Liver (tissue), 3 donors: ENCODE results near the gene CDC42.
"Not testable (repeated sequence)": the region's sequence is repeated elsewhere in the genome, so short reads cannot be mapped to it uniquely, and the experiment has no call there.

Experiments used
- GABPA ChIP-seq, 2 donors: IDR thresholded peaks in 1 of 2; conservative IDR thresholded peaks in 1 of 2; 2 replicates each; pipeline ENCODE4 v1.6.1; 2016; ENCODE audit warnings: antibody characterized with exemption in 2 of 2, mild to moderate bottlenecking in 1 of 2, moderate library complexity in 1 of 2
- HNF4G ChIP-seq: IDR thresholded peaks from 2 replicates; pipeline ENCODE4 v1.6.1; 2016; ENCODE audit warnings: antibody characterized with exemption
- JUND ChIP-seq, 2 donors: IDR thresholded peaks; 2 replicates each; pipeline ENCODE4 v1.6.1; 2016; ENCODE audit warnings: antibody characterized with exemption in 2 of 2
- RAD21 ChIP-seq, 2 donors: IDR thresholded peaks; 2 replicates each; pipeline ENCODE4 v1.6.1; 2016; ENCODE audit warnings: antibody characterized with exemption in 2 of 2, mild to moderate bottlenecking in 2 of 2
- RXRA ChIP-seq, 2 donors: IDR thresholded peaks; 2 replicates each; pipeline ENCODE4 v1.6.1; 2017 to 2018; ENCODE audit warnings: antibody characterized with exemption in 2 of 2, mild to moderate bottlenecking in 1 of 2
- SP1 ChIP-seq: IDR thresholded peaks from 2 replicates; pipeline ENCODE4 v1.6.1; 2018; ENCODE audit warnings: antibody characterized with exemption, mild to moderate bottlenecking
- TAF1 ChIP-seq: conservative IDR thresholded peaks from 2 replicates; pipeline ENCODE4 v1.6.1; 2016; ENCODE audit warnings: antibody characterized with exemption, mild to moderate bottlenecking
- YY1 ChIP-seq: IDR thresholded peaks from 2 replicates; pipeline ENCODE4 v1.6.1; 2016; ENCODE audit warnings: antibody characterized with exemption, mild to moderate bottlenecking
- TF ChIP-seq, protein P1 (sequence below): IDR thresholded peaks from 2 replicates; pipeline ENCODE4 v1.6.1; 2016; ENCODE audit warnings: antibody characterized with exemption, mild to moderate bottlenecking
- TF ChIP-seq, protein P2 (sequence below): fragments of 150-350 bp; IDR thresholded peaks from 2 replicates; pipeline ENCODE4 v1.5.1; 2017; ENCODE audit warnings: improper control_type of control experiment, low read depth, low read length; ENCODE audit not compliant: missing input control
- TF ChIP-seq, protein P3 (sequence below): IDR thresholded peaks from 2 replicates; pipeline ENCODE4 v1.6.1; 2016; ENCODE audit warnings: antibody characterized with exemption
- TF ChIP-seq, protein P4 (sequence below): IDR thresholded peaks from 2 replicates; pipeline ENCODE4 v1.6.1; 2016; ENCODE audit warnings: antibody characterized with exemption
- TF ChIP-seq, protein P5 (sequence below): IDR thresholded peaks from 2 replicates; pipeline ENCODE4 v1.6.1; 2016; ENCODE audit warnings: antibody characterized with exemption
- donor health status: healthy.
- donor health status: healthy.

DNA sequence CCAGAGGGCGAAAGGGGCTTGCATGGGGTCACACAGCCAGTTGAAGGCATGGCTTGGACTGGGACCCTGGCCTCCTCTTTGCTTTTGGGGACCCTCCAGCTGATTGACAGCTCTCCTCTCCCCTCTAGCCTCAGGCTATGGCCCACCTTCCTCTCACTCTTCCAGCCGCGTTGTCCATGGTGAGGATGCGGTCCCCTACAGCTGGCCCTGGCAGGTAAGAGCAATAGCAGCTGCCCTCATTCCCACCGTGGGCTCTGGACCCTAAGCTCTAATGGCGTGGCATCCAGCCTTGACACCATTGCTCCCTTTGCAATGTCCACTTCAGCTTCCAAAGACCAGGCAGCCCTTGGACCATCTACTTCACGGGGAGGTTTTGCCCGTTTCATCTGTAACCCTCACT lies 49.6 kb upstream of the CDC42 start:
- TF ChIP-seq, protein P1, sequence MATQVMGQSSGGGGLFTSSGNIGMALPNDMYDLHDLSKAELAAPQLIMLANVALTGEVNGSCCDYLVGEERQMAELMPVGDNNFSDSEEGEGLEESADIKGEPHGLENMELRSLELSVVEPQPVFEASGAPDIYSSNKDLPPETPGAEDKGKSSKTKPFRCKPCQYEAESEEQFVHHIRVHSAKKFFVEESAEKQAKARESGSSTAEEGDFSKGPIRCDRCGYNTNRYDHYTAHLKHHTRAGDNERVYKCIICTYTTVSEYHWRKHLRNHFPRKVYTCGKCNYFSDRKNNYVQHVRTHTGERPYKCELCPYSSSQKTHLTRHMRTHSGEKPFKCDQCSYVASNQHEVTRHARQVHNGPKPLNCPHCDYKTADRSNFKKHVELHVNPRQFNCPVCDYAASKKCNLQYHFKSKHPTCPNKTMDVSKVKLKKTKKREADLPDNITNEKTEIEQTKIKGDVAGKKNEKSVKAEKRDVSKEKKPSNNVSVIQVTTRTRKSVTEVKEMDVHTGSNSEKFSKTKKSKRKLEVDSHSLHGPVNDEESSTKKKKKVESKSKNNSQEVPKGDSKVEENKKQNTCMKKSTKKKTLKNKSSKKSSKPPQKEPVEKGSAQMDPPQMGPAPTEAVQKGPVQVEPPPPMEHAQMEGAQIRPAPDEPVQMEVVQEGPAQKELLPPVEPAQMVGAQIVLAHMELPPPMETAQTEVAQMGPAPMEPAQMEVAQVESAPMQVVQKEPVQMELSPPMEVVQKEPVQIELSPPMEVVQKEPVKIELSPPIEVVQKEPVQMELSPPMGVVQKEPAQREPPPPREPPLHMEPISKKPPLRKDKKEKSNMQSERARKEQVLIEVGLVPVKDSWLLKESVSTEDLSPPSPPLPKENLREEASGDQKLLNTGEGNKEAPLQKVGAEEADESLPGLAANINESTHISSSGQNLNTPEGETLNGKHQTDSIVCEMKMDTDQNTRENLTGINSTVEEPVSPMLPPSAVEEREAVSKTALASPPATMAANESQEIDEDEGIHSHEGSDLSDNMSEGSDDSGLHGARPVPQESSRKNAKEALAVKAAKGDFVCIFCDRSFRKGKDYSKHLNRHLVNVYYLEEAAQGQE = not testable (repeated sequence)
- TF ChIP-seq, protein P2, sequence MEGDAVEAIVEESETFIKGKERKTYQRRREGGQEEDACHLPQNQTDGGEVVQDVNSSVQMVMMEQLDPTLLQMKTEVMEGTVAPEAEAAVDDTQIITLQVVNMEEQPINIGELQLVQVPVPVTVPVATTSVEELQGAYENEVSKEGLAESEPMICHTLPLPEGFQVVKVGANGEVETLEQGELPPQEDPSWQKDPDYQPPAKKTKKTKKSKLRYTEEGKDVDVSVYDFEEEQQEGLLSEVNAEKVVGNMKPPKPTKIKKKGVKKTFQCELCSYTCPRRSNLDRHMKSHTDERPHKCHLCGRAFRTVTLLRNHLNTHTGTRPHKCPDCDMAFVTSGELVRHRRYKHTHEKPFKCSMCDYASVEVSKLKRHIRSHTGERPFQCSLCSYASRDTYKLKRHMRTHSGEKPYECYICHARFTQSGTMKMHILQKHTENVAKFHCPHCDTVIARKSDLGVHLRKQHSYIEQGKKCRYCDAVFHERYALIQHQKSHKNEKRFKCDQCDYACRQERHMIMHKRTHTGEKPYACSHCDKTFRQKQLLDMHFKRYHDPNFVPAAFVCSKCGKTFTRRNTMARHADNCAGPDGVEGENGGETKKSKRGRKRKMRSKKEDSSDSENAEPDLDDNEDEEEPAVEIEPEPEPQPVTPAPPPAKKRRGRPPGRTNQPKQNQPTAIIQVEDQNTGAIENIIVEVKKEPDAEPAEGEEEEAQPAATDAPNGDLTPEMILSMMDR = not testable (repeated sequence)
- TF ChIP-seq, protein P3, sequence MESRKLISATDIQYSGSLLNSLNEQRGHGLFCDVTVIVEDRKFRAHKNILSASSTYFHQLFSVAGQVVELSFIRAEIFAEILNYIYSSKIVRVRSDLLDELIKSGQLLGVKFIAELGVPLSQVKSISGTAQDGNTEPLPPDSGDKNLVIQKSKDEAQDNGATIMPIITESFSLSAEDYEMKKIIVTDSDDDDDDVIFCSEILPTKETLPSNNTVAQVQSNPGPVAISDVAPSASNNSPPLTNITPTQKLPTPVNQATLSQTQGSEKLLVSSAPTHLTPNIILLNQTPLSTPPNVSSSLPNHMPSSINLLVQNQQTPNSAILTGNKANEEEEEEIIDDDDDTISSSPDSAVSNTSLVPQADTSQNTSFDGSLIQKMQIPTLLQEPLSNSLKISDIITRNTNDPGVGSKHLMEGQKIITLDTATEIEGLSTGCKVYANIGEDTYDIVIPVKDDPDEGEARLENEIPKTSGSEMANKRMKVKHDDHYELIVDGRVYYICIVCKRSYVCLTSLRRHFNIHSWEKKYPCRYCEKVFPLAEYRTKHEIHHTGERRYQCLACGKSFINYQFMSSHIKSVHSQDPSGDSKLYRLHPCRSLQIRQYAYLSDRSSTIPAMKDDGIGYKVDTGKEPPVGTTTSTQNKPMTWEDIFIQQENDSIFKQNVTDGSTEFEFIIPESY = not testable (repeated sequence)
- not testable (repeated sequence) for TF ChIP-seq HNF4G; YY1; GABPA (IDR thresholded peaks at IDR 0.05 in 1 of 2, conservative IDR thresholded peaks at IDR 0.05 in 1 of 2); RAD21 (IDR thresholded peaks at IDR 0.05); JUND (IDR thresholded peaks at IDR 0.05); RXRA (IDR thresholded peaks at IDR 0.05); SP1; TAF1
- TF ChIP-seq, protein P4, sequence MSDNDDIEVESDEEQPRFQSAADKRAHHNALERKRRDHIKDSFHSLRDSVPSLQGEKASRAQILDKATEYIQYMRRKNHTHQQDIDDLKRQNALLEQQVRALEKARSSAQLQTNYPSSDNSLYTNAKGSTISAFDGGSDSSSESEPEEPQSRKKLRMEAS = not testable (repeated sequence)
- TF ChIP-seq, protein P5, sequence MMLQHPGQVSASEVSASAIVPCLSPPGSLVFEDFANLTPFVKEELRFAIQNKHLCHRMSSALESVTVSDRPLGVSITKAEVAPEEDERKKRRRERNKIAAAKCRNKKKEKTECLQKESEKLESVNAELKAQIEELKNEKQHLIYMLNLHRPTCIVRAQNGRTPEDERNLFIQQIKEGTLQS = not testable (repeated sequence)
